Lung (tissue), 12 donors: Measurements from ENCODE around the gene AKIP1. TPM values are rescaled to one million over a fixed set of nuclear protein-coding genes. Genes with fewer than 3 reads are reported as not detected.
"Not testable (repeated sequence)": the region's sequence is repeated elsewhere in the genome, so short reads cannot be mapped to it uniquely, and the experiment has no call there.

ENCODE experiments used
- ATAC-seq: fragments of 200-7000 bp; cut with Tn5 transposase; one replicate; pipeline ENCODE4 v1.9.1; 2020; ENCODE audit warnings: moderate number of reproducible peaks; ENCODE audit not compliant: insufficient read depth, low FRiP score
- DNase-seq, 3 donors: peaks; one replicate each; pipeline ENCODE4 v3.0.0-alpha.2; 2013 to 2017
- H3K27ac ChIP-seq, 2 donors: one replicate each; pipeline ENCODE4 v1.5.1; 2013; ENCODE audit warnings: mild to moderate bottlenecking in 2 of 2, moderate library complexity in 2 of 2, control low read depth in 1 of 2, inconsistent platforms in 1 of 2, low read depth in 1 of 2, low read length in 1 of 2
- H3K27me3 ChIP-seq, 3 donors: one replicate each; pipeline ENCODE4 v1.5.1; 2013; ENCODE audit warnings: low read length in 2 of 3; ENCODE audit not compliant: control insufficient read depth in 3 of 3, insufficient read depth in 3 of 3
- H3K36me3 ChIP-seq, 4 donors: one replicate each; pipeline ENCODE4 v1.5.1; 2013; ENCODE audit warnings: low read length in 4 of 4, mild to moderate bottlenecking in 1 of 4, moderate library complexity in 1 of 4; ENCODE audit not compliant: control insufficient read depth in 4 of 4, insufficient read depth in 4 of 4
- H3K4me1 ChIP-seq, 5 donors: one replicate each; pipeline ENCODE4 v1.5.1; 2013; ENCODE audit warnings: low read length in 5 of 5, mild to moderate bottlenecking in 2 of 5, moderate library complexity in 1 of 5; ENCODE audit not compliant: control insufficient read depth in 5 of 5, insufficient read depth in 5 of 5
- H3K4me3 ChIP-seq: one replicate; pipeline ENCODE4 v1.5.1; 2013; ENCODE audit warnings: mild to moderate bottlenecking, control low read depth, moderate library complexity
- H3K9ac ChIP-seq, 2 donors: one replicate each; pipeline ENCODE4 v1.5.1; 2013; ENCODE audit warnings: low read length in 2 of 2, control low read depth in 1 of 2; ENCODE audit not compliant: insufficient read depth in 1 of 2
- H3K9me3 ChIP-seq, 4 donors: one replicate each; pipeline ENCODE4 v1.5.1; 2013; ENCODE audit warnings: low read length in 3 of 4, mild to moderate bottlenecking in 1 of 4, moderate library complexity in 1 of 4; ENCODE audit not compliant: control insufficient read depth in 4 of 4, insufficient read depth in 3 of 4
- CTCF ChIP-seq: IDR thresholded peaks from 2 replicates; pipeline ENCODE4 v1.5.1; 2012; ENCODE audit warnings: mild to moderate bottlenecking; ENCODE audit errors: control extremely low read depth, extremely low read depth
- WGBS, 2 donors: extraction: QIAGEN DNeasy Blood & Tissue Kit; methylation state at CpG; one replicate each; pipeline ENCODE4 v1.1.7; 2013; 5-methylcytosine and 5-hydroxymethylcytosine counted together
- polyA plus RNA-seq, 2 donors: library from polyadenylated mRNA; stranded (reverse); fragments of 200-250 nt; gene quantifications; one replicate each; pipeline ENCODE4 v1.2.1, GENCODE V29; 2013
- total RNA-seq, 2 donors: library from RNA; depleted of rRNA in 1 of 2; stranded (reverse); fragments of >200 nt in 1 of 2; gene quantifications; one replicate each; pipeline ENCODE4 v1.2.1, GENCODE V29; 2014 to 2021
- donor health status: control.
- donor health status: control.
- donor health status: Bipolar disorder and iron deficiency.
- donor health status: healthy.
- donor health status: DM: yes; HTN: yes; CAD: no.

The AKIP1 gene
- total and polyA plus RNA-seq, 4 donors: 15.6 to 27.2 (median 18.1) TPM

- Histone ChIP-seq H3K9me3 (no peaks in the 10 kb centered on the region), H3K4me1 (no peaks in the 10 kb centered on the region), H3K4me3 (no peak overlapping the region), H3K27ac (no peak overlapping the region), H3K27me3 (no peaks in the 10 kb centered on the region), H3K9ac (no peak overlapping the region), H3K36me3 (no peaks in the 10 kb centered on the region)
- WGBS, 2 donors: 93 to 97% methylated on average over 6 of the region's 6 CpGs
- ATAC-seq: no peak
- no peak for DNase-seq
- TF ChIP-seq CTCF: no peak
Observed at GRCh38 chr11:8933931-8934330, 22.9 kb downstream of the AKIP1 start.

- WGBS, 2 donors: 61 to 70% methylated on average over 14 of the region's 14 CpGs
- DNase-seq (peak in 2 of 3 donors; percentile 15 to 29), ATAC-seq (no peak)
- no peak for TF ChIP-seq CTCF
- peak overlapping the region; percentile 11 to 42 for H3K9ac ChIP-seq
- H3K4me1 ChIP-seq: no peaks in the 10 kb centered on the region
- no peaks in the 10 kb centered on the region for H3K36me3 ChIP-seq
- no peaks in the 10 kb centered on the region for H3K9me3 ChIP-seq
- no peak overlapping the region for H3K27ac ChIP-seq
- no peak overlapping the region for H3K4me3 ChIP-seq
- H3K27me3 ChIP-seq: no peaks in the 10 kb centered on the region
Observed at GRCh38 chr11:8934742-8935488, 23.9 kb downstream of the AKIP1 start.

- ATAC-seq, H3K9ac ChIP-seq, H3K4me1 ChIP-seq, H3K27me3 ChIP-seq, H3K9me3 ChIP-seq, H3K36me3 ChIP-seq, H3K27ac ChIP-seq, DNase-seq, H3K4me3 ChIP-seq: not testable (repeated sequence)
- WGBS, 2 donors: 89 to 94% methylated on average over 2 of the region's 2 CpGs
Observed at GRCh38 chr11:8935789-8936188, 24.8 kb downstream of the AKIP1 start.

- no peaks in the 10 kb centered on the region for H3K27me3 ChIP-seq
- no peak overlapping the region for H3K9ac ChIP-seq
- WGBS, 2 donors: 93 to 95% methylated on average over 10 of the region's 10 CpGs
- no peak for ATAC-seq
- no peak for DNase-seq
- H3K9me3 ChIP-seq: no peaks in the 10 kb centered on the region
- no peaks in the 10 kb centered on the region for H3K36me3 ChIP-seq
- H3K4me3 ChIP-seq: no peak overlapping the region
- H3K4me1 ChIP-seq: peaks cover 0 to 6% (median 0%) of the 10 kb centered on the region in 5 donors
- TF ChIP-seq CTCF: no peak
- no peak overlapping the region for H3K27ac ChIP-seq
Observed at GRCh38 chr11:8937159-8937558, 26.2 kb downstream of the AKIP1 start.
